ENCODE data around the gene CFP. TPM values are rescaled to one million over a fixed set of nuclear protein-coding genes. Genes with fewer than 3 reads are reported as not detected.
"Not testable (repeated sequence)": the region's sequence is repeated elsewhere in the genome, so short reads cannot be mapped to it uniquely, and the experiment has no call there.

CFP gene
- 0.27 TPM in 1 of 2 replicates, not detected in the other for total RNA-seq (2014; rRNA removed; shearing (Covaris generic))

- in situ Hi-C loops (cut with HindIII; ENCODE audit: low sequenced_read_pairs): no loop called here
Observed at GRCh38 chrX:47629419-47630200, at the start of gene CFP. Gene CFP (minus strand): TSS chrX:47629930. CDS start chrX:47629844, 86 bp downstream.

GRCh38 chrX:47675959-47676859 lies 46.5 kb upstream of the CFP start:
- in situ Hi-C loops (cut with HindIII; ENCODE audit: low sequenced_read_pairs); DNase-seq (ENCODE audit: low spot score): not testable (repeated sequence)

More at GRCh38 chrX:47629419-47630200, at the start of gene CFP:
- no peak for DNase-seq (ENCODE audit: low spot score)

- DNase-seq (ENCODE audit: low spot score): no peak
- in situ Hi-C loops (cut with HindIII; ENCODE audit: low sequenced_read_pairs): no loop called here
Observed at GRCh38 chrX:47674776-47675175, 45.0 kb upstream of the CFP start.

- DNase-seq (ENCODE audit: low spot score); in situ Hi-C loops (cut with HindIII; ENCODE audit: low sequenced_read_pairs): not testable (repeated sequence)
Observed at GRCh38 chrX:47665797-47666196, 36.1 kb upstream of the CFP start.

GRCh38 chrX:47664737-47665136 lies 35.0 kb upstream of the CFP start:
- in situ Hi-C loops (cut with HindIII; ENCODE audit: low sequenced_read_pairs): no loop called here
- no peak for DNase-seq (ENCODE audit: low spot score)

- in situ Hi-C loops (cut with HindIII; ENCODE audit: low sequenced_read_pairs): no loop called here
- no peak for DNase-seq (ENCODE audit: low spot score)
Observed at GRCh38 chrX:47662144-47662657, 32.5 kb upstream of the CFP start.

GRCh38 chrX:47661539-47661938 lies 31.8 kb upstream of the CFP start:
- in situ Hi-C loops (cut with HindIII; ENCODE audit: low sequenced_read_pairs): no loop called here

GRCh38 chrX:47659421-47659726 lies 29.6 kb upstream of the CFP start:
- in situ Hi-C loops (cut with HindIII; ENCODE audit: low sequenced_read_pairs): no loop called here
- DNase-seq (ENCODE audit: low spot score): no peak

More at GRCh38 chrX:47661539-47661938, 31.8 kb upstream of the CFP start:
- no peak for DNase-seq (ENCODE audit: low spot score)

GRCh38 chrX:47658684-47659420 lies 29.1 kb upstream of the CFP start, which contains the start of gene UXT:
Gene UXT (minus strand): TSS chrX:47659180. CDS start chrX:47658927, 253 bp downstream.
- in situ Hi-C loops (cut with HindIII; ENCODE audit: low sequenced_read_pairs): no loop called here
- peak; percentile 92 for DNase-seq (ENCODE audit: low spot score)

- in situ Hi-C loops (cut with HindIII; ENCODE audit: low sequenced_read_pairs): no loop called here
Observed at GRCh38 chrX:47658301-47658683, 28.6 kb upstream of the CFP start.

GRCh38 chrX:47651043-47651905 lies 21.5 kb upstream of the CFP start:
- no peak for DNase-seq (ENCODE audit: low spot score)
- in situ Hi-C loops (cut with HindIII; ENCODE audit: low sequenced_read_pairs): no loop called here

More at GRCh38 chrX:47658301-47658683, 28.6 kb upstream of the CFP start:
- DNase-seq (ENCODE audit: low spot score): no peak

GRCh38 chrX:47650164-47651042 lies 20.7 kb upstream of the CFP start, which contains the start of gene ELK1:
Gene ELK1 (minus strand): TSS chrX:47650563. CDS start chrX:47641441, 9,122 bp downstream.
- in situ Hi-C loops (cut with HindIII; ENCODE audit: low sequenced_read_pairs): no loop called here
- peak; percentile 98 for DNase-seq (ENCODE audit: low spot score)

GRCh38 chrX:47649781-47650163 lies 20.0 kb upstream of the CFP start:
- in situ Hi-C loops (cut with HindIII; ENCODE audit: low sequenced_read_pairs): no loop called here
- DNase-seq (ENCODE audit: low spot score): no peak

GRCh38 chrX:47649271-47649670 lies 19.5 kb upstream of the CFP start:
- in situ Hi-C loops (cut with HindIII; ENCODE audit: low sequenced_read_pairs): no loop called here
- no peak for DNase-seq (ENCODE audit: low spot score)

- in situ Hi-C loops (cut with HindIII; ENCODE audit: low sequenced_read_pairs): no loop called here
- DNase-seq (ENCODE audit: low spot score): no peak
Observed at GRCh38 chrX:47648376-47648775, 18.6 kb upstream of the CFP start.

- DNase-seq (ENCODE audit: low spot score): no peak
- in situ Hi-C loops (cut with HindIII; ENCODE audit: low sequenced_read_pairs): no loop called here
Observed at GRCh38 chrX:47646636-47647035, 16.9 kb upstream of the CFP start.

GRCh38 chrX:47645530-47645929 lies 15.8 kb upstream of the CFP start:
- in situ Hi-C loops (cut with HindIII; ENCODE audit: low sequenced_read_pairs): no loop called here
- DNase-seq (ENCODE audit: low spot score): peak; percentile 32
